HepG2 (cell line): Measurements from ENCODE around the gene RTP3.

ENCODE experiments used
- CTCF ChIP-seq: sonication (generic); formaldehyde crosslinking; IDR thresholded peaks from 2 replicates; pipeline ENCODE4 v1.5.0; 2020; ENCODE audit warnings: mild to moderate bottlenecking, missing genetic modification reagents, moderate library complexity
- DRAP1 ChIP-seq: IDR thresholded peaks from 2 replicates; pipeline ENCODE4 v1.6.1; 2016; ENCODE audit warnings: missing genetic modification reagents, missing compliant biosample characterization
- EP300 ChIP-seq, 3 experiments: sonication (generic) in 1 of 3; formaldehyde crosslinking in 1 of 3; IDR thresholded peaks; 2 replicates each; pipeline versions ENCODE4 v1.5.1 to v1.6.1; 2011 to 2020; ENCODE audit warnings: low read depth in 2 of 3, low read length in 2 of 3, borderline replicate concordance in 1 of 3, improper control_type of control experiment in 1 of 3, mild to moderate bottlenecking in 1 of 3, missing genetic modification reagents in 1 of 3, moderate library complexity in 1 of 3
- HNRNPH1 ChIP-seq: fragments of 200-400 bp; formaldehyde crosslinking; optimal IDR thresholded peaks from 2 replicates; pipeline ENCODE3; 2017; ENCODE audit warnings: mild to moderate bottlenecking, low read depth, low read length
- LCORL ChIP-seq, 2 experiments: fragments of 450-650 bp in 1 of 2; sonication (generic) in 1 of 2; formaldehyde crosslinking in 1 of 2; IDR thresholded peaks; 2 replicates each; pipeline versions ENCODE4 v1.5.0 to v1.6.1; 2017 to 2020; ENCODE audit warnings: antibody characterized with exemption in 1 of 2, missing genetic modification reagents in 1 of 2

GRCh38 chr3:46517016-46517783, 19.4 kb downstream of the RTP3 start:
- TF ChIP-seq HNRNPH1 (no peak), EP300 (IDR thresholded peaks at IDR 0.05; ENCODE audit: low read depth in 2 of 2, low read length in 2 of 2) (no peak), EP300 (CRISPR knock-in tag; IDR thresholded peaks at IDR 0.05; ENCODE audit: borderline replicate concordance) (no peak), DRAP1 (no peak), CTCF (no peak), LCORL (IDR thresholded peaks at IDR 0.05) (no peak), LCORL (CRISPR knock-in tag; IDR thresholded peaks at IDR 0.05) (no peak)
